Measurements from ENCODE around the gene TNS1.

TNS1 gene

GRCh38 chr2:217913436-217913835, 89.4 kb downstream of the TNS1 start:
- no peak for DNase-seq (ENCODE audit: low spot score)

GRCh38 chr2:217912098-217913024, 90.4 kb downstream of the TNS1 start:
- no peak for DNase-seq (ENCODE audit: low spot score)

- DNase-seq (ENCODE audit: low spot score) = no peak
These were observed 91.3 kb downstream of the TNS1 start for GRCh38 chr2:217911283-217912097.

GRCh38 chr2:217910875-217911212, 92.0 kb downstream of the TNS1 start:
- no peak for DNase-seq (ENCODE audit: low spot score)

DNA sequence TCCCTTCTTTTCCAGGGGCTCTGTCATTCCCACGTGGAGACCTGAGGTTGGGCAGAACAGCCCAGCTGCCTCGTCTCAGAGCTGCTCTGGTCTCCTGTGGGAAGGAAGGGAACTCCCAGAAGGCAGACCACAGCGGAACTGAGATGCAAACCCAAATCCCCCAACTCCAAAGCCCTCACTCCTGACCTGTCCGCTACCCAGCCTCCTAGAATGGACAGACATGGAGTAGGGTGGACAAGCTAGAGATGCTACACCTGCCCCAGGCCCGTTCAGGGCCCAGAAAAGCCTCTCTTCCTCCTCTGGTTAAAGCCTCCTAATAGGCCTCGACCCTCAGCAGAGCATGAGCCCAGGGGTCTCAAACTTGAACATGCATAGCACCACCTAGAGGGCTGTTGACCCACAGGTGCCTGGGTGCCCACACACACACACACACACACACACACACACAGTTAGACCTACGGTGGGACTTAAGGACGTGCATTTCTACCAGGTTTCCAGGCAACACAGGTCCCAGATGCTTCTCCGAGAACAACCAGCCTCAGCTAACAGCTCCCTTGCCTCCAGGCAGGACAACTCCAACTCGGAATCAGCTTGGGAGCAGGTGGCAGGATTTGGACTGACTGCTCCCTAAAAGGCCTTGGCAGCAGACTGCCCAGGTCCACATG, 93.5 kb downstream of the TNS1 start:
- no peak for DNase-seq (ENCODE audit: low spot score)

DNA sequence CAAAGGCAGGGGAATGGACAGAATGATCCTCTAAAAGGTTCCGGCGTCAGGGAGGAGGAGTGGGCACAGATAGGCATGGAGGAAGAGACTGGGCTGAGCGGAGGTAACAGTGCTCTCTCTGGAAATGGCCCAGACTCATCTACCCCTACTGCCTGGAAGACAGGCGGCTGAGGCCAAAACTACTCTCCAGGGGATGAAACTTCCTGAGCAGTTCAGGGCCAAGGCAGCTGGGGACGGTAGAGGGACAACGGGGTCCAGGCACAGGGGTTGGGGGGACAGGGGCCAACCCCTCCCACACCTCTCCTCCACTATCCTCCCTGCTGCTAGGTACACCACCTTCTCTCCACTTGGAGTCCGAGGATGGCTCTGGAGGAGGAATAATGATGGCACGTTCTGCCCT, 94.3 kb downstream of the TNS1 start:
- DNase-seq (ENCODE audit: low spot score) = no peak

- no peak for DNase-seq (ENCODE audit: low spot score)
These were observed 95.5 kb downstream of the TNS1 start for GRCh38 chr2:217907266-217907665.

GRCh38 chr2:217906798-217907197, 96.0 kb downstream of the TNS1 start:
- no peak for DNase-seq (ENCODE audit: low spot score)

- DNase-seq (ENCODE audit: low spot score) = no peak
These were observed 96.9 kb downstream of the TNS1 start for GRCh38 chr2:217905896-217906295.

DNA sequence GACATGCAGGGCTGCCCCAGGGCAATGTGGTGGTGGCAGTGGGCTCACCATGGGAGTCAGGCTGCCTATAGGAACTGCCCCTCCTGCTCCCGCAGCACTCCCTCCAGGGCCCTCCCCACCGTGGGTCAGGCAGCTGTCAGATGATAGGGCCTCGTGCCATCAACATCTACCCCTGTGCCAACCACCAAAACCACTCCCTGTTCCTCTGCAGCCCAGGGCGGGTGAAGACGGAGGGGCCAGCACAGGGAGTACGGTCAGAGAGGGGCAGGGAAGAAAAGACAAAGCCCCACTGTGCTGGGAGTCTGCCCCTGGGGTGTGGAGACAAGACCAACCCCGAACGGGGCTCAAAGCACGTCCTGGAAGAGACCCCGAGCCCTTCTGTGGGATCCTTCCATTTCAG, 97.4 kb downstream of the TNS1 start:
- DNase-seq (ENCODE audit: low spot score) = no peak

DNA sequence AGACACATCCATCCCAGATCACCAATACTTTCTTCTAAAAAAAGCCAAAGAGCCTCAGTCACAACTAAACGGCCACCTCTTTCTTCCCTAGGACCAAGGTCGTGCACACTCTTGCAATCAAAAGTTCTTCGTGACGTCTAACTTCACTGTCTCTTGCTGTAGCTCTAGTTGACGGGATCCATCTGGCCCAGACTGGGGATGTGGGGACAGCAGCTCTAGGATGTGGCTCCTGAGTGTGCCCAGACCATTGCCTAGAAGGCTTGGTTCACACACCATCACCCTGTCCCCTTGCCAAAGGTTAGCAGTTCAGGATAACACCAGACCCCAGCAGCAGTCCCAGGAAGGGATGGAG, 98.2 kb downstream of the TNS1 start:
- DNase-seq (ENCODE audit: low spot score) = no peak

- DNase-seq (ENCODE audit: low spot score) = no peak
These were observed 98.8 kb downstream of the TNS1 start for GRCh38 chr2:217903859-217904613.

DNA sequence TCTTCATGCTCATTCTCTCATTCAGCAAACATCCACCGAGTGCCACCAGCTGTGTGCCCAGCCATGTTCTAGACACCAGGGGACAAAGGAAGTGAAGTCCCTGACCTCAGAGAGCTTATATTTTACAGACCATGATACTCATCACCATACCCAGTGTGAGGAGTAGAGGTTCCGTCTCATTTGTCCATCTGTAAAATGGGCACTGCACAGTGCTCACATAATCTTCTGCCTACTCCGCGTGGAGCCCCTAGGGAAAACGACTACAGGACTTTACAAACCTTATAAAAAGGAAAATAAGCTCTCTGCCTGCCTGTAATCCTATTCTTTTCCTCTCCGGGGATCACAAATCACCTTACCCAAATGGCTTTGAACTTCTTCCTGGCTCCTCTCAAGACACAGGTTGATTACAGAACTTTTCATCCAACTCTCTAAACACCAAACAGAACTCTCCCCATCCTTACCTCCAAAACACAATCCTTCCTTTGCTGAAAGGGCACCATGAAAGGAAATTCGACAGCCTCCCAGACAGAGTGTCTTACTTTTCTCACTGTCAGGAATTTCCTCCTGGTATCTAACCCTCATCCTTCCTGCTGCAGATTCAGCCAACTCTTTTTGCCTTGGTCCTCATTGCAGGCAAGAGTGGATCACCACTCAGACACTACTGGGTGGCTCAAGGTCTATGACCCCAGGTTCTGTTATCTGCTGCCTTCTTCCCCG, 99.5 kb downstream of the TNS1 start:
- no peak for DNase-seq (ENCODE audit: low spot score)

GRCh38 chr2:217902379-217903141, 100.2 kb downstream of the TNS1 start:
- DNase-seq (ENCODE audit: low spot score) = no peak

DNA sequence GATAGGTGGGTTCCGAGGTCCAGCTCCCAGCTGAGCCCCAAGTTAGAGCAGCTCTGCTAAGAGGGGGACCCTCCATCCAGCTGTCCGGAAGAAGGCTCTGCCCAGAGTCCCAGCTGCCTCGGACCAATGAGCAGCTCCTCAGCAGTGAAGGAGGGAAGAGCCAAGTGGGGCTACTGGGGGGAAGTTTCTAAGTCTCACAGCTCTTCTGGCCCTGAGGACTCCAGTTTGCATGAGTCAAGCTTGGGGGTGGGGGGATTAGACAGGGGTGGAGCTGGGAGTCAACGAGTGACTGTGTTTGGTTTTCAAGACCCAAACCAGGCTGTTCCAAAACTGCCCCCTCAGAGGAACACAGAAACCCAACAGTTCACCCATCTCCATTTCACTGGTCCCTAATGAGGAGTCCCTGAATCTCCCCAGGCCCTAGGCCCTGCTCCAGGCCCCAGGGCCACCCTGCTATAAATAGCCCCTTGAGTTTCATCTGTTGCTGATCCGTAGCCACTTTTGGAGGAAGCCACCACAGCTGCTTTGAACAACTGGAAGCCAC, 100.9 kb downstream of the TNS1 start:
- no peak for DNase-seq (ENCODE audit: low spot score)

- no peak for DNase-seq (ENCODE audit: low spot score)
These were observed 101.4 kb downstream of the TNS1 start for GRCh38 chr2:217901400-217901799.

DNA sequence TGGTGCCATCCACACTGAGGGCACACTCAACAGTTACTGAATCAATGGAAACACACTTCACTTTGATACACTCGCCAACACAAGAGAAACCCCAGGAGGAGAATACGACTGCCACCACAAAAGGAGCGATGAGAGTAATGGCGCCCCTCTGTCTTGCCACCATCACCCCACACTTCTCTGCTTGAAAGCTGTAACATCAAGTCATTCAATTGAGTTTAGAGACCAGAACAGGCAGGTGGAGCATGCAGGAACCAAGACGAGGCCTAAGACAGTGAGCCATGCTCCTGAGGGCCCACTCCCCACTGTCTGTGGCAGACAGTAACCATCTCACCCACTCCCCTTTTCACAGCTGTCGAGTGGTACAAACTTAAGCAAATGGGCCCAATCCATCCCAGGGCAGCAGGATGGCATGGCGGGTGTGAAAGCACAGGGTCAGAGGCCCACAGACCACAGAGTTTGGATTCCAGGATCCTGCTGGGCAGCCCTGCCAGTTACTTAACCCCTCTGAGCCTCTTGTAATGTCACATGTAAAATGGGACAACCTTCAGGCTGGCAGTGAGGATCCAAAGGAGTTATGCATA, 101.9 kb downstream of the TNS1 start:
- DNase-seq (ENCODE audit: low spot score) = no peak

GRCh38 chr2:217900010-217900779, 102.6 kb downstream of the TNS1 start:
- no peak for DNase-seq (ENCODE audit: low spot score)

All from SK-N-DZ (cell line).